ENCODE data around the gene MED26.

The MED26 gene

DNA sequence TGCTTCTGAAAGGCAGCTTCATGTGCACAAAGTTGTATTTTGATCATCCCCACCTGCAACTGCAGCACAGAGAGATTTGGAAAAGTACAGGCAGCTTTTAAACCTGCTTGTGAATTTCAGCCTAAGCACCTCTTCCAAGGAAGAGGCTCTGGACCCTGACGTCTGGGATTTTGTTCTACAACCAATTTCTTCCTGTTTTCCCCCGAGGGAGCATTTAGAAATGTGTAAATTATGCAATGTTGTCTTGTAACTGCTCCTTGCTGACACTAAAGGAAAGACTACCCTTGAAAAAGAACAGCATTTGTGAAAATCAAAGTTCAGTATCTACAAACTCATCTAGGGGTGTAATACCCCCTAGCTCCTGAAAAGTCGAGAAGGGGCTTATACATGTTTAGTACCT lies 15.4 kb downstream of the MED26 start:
- DNase-seq: no peak

DNA sequence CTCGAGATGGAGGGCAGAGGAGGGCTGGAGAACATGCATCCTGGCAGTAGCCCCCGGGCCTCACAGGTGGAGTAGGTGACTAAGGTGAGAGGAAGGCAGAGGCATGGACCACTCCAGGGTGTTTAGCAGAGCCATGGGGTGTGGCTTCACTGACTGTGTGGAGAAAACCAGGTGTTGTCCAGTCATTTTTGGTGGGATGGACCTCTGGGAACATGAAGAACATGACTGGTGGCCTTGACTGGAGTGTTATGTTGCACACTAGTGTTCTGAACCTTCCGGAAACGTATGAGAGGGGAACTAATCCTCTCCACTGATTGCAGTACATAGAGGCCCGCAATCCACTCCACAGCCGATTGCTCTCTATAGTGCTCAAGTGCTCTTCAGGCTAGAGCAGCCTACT lies 16.9 kb downstream of the MED26 start:
- DNase-seq: no peak

DNA sequence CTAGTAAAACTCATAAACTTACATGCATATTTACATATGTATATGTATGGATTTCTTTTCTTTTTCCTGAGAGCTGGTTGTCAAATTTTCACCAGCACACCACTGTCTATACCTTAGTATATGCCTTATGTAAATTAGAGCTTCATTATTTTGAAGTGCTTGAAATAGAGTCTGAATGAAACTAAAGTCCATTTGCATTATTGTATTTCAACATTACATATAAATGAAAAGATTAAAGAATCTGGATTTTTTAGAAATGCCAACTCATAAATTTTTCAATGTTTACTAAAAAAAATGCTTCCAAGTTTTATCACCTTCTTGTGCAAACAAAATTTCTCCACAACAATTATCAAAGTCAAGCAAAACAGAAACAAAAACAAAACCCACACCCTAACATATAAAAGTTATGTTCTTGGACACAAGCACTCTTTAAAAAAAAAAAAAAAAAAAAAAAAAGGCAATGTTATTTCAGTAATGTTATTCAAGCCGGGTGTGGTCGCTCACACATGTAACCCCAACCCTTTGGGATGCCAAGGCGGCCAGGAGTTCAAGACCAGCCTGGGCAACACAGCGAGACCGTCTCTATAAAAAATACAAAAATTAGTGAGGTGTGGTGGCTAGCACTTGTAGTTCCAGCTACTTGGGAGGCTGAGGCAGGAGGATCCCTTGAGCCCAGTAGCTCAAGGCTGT lies 18.3 kb downstream of the MED26 start:
- DNase-seq: no peak

DNA sequence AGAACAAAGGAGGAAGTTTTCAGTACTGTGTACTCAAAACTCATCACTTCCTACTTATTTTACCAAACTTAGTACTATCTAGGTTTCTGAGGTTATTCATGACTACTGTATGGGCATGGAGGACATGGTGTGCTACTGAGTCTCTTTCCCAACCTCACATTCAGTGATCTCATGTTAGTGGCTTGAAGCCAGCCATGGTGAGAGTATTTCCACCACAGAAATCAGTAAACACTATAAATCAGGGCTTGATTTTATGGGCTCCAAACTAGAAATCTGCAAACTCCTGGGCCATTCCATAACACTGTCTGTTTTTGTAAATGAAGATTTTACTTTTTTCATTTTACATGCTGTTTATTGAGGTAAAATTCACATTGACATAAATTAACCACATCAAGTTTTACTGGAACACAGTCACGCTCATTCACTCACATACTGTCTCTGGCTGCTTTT lies 19.7 kb downstream of the MED26 start:
- no peak for DNase-seq

DNA sequence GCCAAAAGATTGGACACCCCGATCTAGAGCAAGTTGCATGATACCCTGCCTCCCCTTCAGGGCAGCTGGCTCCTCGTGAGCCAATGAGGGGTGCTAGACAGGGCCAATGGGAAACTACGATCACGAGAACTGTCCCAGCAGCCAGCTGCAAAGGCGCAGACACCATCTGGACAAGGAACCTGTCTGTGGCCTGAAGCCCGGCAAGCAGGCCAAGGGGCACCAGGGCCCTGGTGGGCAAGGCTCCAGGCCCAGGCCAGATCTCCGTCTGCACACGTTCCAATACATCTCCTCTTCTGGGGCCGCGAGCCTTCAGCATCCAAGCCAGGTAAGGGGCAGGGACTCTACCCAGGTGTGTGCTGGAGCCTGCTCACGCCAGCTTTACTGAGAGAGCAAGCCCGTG lies 20.2 kb downstream of the MED26 start:
- no peak for DNase-seq

DNA sequence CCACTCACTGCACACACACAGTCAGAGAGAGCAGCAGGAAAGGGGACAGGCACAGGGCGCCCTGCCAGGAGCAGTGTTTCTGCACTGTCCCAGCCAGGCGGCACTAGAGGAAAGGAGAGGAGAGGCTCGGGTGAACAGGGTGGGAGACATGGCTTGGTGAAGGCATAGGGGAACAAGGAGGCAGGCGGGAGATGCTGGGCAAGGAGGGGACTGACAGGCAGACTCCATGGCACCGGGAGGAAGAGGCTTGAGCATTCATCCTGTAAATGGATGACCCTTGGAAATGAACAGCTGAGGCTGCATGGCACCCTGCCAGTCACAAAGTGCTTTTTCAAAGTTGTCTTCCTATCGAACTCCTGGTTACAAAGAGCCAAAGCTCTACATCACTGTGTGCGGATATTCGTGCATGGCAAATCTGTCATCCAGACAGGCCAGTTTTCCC lies 22.4 kb downstream of the MED26 start:
- no peak for DNase-seq

DNA sequence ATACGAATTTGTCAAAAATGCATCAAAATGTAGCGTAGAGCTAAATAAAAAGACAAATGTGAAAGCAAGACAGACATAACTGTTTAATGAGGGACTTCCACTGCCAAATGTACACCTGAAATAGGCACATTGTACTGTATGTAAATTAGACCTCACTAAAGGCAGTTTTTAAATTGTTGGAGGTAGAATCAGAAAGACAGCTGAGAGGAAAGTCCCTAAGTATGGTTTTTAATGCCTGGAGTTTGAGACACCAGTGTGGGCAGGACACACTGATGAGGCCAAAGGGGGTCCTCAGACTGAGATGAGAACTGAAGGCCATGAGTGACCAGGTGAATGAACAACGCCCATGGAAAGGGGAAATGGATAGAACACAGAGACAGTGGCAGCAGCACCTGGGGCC lies 22.9 kb downstream of the MED26 start:
- no peak for DNase-seq

DNA sequence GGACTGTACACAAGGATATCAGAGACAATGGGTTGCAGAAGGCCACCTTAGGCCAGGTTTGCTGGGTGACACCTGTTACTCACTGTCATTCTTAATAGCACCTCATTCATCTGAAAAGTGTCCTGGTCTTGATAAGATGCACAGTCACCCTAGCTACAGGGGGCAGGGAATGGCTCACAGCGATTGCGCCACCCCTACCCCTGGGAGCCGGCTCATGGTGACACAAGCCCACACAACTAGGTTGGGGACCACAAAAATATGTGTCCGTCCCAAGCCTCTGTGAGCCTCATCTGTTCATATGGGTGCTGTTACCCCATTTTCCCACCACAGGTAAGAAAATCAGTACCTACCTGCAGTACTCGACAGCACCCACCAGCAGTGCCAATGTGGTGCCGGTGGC lies 23.4 kb downstream of the MED26 start:
- DNase-seq: no peak

DNA sequence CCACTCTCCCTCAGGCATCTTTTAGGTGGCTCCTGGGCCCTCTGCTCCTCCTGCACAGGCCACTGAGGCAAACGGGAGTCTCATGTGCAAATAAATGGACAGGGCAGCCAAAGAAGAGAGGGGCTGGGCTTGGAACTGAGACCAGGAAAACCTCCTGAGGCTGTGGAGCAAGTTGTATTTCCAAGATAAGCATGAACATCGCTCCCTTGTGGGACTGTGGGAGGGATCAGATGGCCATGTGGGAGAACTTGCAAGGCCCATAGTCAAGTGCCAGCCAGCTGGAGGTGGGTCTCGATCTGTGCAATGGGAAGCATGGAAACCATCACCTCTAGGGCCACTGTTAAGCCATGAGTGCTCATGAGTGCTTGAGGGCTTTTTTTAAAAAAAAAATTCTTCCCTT lies 24.9 kb downstream of the MED26 start:
- DNase-seq: no peak

DNA sequence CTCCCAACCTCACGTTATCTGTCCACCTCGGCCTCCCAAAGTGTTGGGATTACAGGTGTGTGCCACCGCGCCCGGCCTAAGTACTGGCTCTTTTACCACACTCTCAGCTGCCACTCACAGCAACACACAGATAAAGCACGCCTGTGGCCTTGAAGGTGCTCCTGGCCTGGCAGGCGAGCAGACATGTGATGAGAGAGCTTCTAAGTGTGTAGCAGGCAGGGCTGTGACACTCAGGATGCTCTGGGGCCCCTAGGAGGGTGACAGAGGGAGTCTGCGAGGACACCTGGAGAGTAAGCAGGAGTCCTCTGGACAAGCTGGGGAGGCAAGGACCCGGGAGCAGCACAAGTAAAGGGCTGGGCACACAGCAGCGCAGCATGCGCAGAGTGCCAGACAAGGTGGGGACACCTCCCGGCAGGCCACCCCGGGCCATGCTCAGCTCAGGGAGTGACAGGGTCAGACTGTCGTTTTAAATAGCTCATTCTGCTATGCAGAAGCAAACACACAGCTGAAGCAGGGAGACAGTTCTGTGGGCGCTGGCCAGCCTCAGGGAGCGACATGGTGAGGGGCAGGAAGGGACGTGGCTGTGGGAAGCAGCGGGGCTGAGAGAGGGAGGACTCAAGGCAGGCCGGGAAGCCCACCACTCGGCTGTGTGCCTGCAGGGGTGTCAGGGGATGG lies 26.5 kb downstream of the MED26 start:
- no peak for DNase-seq

DNA sequence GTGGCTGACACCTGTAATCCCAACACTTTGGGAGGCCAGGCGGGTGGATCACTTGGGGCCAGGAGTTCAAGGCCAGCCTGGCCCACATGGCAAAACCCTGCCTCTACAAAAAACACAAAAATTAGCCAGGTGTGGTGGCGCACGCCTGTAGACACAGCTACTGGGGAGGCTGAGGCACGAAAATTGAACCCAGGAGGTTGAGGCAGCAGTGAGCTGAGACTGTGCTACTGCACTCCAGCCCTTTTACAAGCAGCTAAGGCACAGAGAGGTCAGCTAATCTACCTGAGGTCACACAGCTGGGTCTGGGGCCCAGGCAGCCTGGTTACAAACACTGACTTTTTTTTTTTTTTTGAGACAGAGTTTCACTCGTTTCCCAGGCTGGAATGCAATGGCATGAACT lies 27.2 kb downstream of the MED26 start:
- no peak for DNase-seq

DNA sequence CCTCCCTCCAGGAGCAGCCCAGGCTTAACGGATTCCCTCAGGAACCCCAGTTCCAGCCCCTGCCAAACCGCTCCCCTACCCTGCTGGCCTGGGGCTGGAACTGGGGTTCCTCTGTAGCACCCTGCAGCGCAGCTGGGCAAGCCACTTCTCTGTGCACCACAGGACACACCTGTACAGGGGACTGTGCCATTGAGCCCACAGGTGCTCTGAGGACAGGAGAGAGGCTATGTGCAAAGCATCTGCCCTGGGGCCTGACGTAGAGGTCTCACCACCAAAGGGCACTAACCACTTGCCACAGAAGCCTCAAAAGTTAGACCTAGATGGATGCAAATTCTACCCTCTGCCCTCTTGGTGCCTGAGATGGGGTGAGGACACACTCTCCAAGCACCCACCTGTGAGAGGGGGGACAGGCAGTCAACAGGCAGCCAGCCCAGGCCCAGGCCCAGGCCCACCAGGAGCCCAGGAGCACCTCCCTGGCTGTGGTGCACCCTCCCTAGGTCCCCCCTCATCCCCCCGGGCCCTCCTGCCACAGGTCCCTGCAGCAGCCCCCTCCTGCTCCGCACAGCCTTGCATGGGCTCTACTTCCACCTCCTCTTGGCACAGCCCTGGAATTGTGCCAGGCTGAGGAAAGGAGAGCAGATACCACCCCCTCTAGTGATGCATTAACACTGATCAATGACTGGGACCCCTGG lies 28.2 kb downstream of the MED26 start:
- no peak for DNase-seq

DNA sequence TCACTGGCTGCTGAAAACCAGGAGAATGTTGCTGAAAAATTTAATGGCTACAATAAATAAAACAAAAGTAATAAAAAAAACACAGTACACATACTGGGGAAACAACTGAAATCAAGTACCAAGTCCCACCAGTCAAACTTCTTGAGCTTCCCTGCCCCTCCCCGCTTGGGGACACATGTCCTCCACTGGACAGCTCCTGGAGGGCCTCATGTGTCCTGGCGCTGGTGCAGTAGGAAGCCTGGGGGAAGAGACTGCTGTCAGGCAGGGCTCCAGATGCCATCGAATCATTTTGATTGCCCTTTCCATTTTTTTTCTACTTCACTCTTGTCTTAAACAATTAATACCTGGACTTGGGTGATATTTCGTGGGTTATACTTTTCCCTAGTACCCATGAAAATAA lies 29.2 kb downstream of the MED26 start:
- no peak for DNase-seq

DNA sequence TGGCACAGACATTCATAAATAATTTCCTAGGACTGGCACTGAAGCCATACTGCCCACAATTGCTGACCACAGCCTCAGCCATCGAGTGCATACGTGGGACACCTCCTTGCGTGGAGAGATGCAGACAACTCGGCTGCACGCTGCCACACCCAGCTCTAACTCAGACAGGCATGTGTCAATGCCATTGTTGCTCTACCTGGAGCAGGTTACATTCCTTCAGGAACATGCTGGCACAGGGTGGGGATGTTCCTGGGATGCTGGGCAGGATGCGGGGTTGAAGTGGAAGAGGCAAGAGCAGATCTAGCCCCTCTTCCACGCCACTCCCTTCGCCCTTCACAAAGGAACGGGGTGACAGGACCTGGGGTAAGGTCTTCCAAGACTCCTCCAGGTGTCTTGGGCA lies 31.6 kb downstream of the MED26 start:
- DNase-seq: no peak

DNA sequence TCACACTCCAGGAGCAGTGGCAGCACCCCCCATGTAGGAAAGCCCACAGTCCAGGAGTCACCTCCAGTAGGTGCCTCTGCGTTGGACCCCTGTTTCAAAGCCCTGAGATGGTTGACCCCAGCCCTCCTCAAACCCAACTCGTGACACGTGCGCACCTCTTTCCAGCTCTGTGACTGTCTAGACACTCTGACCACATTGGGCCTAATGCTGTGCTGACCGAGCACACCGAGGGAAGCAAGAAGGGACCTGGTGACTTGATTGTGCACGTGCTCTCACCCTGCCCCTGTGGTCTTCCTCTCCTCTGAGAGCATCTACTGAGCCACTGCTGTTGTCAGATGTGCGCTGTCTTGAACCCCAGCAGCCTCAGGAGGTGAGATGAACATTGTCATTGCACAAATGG lies 32.9 kb downstream of the MED26 start:
- DNase-seq: no peak

DNA sequence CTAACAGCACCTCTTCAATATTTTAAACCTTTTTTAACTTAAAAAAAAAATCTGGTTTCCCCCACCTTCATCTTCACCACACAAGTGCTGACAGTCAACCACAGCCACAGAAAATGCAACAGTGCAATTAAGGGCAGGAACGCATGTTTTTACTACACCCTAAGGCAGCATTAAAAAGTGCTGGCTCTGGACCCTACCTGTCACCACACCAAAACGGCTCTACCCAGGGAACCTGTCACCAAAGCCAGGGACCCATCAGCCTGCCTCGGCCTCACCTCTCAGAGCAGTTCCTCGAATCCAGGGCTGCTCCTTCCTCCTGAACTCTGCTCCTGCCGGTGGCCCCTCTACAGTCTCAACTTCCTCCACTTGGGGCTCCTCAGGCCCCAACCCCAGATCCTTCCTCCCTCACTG lies 33.3 kb downstream of the MED26 start:
- no peak for DNase-seq

DNA sequence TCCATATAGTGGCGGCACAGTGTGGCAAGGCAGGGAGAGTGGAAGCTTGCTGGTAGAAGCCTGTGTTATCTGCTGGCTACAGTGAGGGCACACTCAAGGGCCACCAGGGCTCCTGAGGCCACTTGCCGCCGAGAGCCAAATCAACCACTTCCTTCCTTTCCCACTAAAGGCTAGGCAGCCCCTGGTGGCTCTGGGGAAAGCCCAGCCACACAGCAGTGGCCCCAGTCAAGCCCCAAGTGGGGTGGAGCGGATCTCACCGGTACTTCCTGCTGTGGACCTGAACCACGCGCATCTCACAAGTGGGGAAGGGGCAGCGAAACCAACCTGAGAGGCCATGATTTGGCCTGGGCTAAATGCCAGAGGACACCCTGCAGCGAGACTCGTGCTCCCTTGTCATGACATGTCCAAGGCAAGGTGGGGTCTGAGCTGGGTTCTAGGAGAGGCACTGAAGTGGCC lies 33.8 kb downstream of the MED26 start:
- no peak for DNase-seq

DNA sequence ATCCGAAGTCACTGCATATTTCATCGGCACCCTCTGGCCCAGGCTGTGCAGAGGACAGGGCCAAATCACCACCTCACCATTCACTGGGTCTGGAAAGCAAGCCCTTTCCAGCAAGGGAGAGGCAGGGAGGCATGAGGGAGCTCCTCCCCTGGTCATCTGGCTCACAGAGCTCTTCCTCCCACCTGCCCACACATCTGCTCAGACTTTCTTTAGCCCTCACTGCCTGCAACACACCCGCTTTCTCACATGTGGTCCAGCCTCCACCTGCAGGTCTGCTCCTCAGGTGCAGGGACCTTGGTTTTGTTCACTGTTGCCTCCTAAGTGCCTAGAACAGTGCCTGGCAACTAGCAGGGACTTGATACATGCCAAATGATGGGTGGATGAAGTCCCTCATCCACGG lies 34.8 kb downstream of the MED26 start:
- no peak for DNase-seq

DNA sequence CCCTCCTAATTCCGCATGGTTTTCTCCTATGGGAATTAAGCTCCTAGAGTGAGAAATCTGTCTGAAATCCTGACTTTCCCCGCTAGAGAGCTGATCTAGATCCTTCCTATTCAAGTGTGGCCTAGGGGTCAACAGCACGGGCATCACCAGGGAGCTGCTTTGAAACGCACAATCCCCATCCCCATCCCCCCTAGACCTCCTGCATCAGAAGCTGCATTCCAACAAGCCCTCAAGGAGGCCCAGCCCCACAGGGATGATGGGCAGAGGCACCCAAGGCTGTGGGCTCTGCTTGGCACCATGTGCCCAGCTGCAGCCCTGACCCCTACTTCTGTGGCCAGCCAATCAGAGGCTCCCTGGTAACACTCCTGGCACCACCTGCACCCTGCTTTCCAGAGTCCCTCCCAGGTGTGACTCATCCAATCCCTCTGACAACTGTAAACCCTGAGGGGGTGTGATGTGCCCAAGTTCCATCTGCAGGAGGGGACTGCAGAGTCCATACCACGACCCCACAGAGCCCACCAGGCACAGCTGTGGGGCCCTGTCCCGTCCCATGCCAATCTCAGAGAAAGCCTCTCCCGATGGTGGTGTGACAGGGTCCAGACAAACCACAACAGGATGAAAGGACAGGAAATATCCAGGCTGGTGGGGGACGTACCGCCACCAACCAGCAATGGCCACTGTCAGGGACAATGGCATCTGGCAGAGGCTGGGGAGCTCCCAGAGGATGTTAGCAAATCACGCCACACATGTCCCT lies 36.0 kb downstream of the MED26 start:
- no peak for DNase-seq

DNA sequence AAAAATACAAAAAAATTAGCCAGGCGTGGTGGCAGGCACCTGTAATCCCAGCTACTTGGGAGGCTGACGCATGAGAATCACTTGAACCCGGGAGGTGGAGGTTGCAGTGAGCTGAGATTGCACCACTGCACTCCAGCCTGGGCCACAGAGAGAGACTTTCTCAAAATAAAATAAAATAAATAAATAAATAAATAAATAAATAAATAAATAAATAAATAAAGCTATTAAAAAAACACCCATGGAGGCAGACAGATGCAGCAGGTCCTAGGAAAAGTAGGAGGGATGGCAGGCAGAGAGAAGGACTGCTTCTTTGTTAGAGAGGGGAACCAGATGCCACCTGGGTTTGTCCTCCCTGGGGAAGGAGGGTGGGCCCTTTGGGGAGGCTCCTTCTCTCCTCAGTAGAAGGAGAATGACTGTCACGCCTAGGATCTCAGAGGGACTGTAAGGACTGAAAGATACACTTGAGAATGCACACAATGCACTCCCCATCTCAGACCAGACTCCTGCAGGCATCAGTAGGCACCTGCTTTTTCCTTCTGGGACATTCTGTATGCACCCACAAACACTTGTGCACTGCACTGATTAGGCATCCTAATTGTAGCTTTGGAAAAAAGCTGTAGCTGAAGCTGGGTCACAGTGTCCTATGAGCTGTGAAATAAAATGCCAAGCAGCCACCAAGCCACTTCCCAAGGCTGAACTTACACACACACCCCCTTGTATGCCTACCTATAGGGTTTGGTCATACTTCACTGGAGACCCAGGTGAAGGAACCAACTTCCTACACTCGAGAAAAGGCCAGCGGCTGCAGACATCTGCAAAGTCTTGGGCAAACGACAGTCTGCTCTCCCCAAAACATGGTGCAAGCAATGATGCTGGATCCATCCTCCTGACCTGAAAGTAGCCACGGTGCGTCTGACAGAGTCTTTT lies 36.9 kb downstream of the MED26 start:
- DNase-seq: no peak

DNA sequence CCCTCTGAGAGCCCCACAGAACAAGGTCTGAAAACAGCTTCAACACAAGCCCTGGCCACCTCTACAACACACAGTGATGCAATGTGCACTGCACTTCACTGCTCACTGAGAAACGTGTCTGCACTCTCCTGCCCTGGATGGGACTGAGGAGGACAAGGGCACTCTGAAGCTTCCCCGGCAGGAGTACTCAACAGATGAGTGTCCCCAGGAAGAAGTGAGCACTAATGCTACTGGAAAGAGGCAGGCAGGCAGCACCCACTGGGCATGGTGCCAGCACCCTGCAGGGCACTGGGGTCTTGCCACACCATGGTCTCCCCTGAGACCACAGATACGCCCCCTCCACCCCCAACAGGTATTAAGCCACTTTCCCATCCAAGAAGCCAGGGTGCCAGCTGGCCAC lies 38.1 kb downstream of the MED26 start:
- DNase-seq: no peak

All from activated naive CD4-positive, alpha-beta T cell treated with anti-CD3 and anti-CD28 coated beads, Interleukin-2, amount 50 U/mL, for 16 hours (primary cell).